ENCODE data around the gene CSNK1G2. TPM values are rescaled to one million over a fixed set of nuclear protein-coding genes. Genes with fewer than 3 reads are reported as not detected.

The CSNK1G2 gene
- total RNA-seq, result 100 to 1,000 TPM; 114 to 129 TPM

- Mint-ChIP-seq H3K36me3 (peaks cover 6% of the 10 kb centered on the region), H3K27ac (peak within 1 kb of the TSS; percentile 95), H3K4me3 (peak within 1 kb of the TSS; percentile 95), H3K27me3 (no peaks in the 10 kb centered on the region), H3K9me3 (ENCODE audit: low read depth) (no peaks in the 10 kb centered on the region), H3K4me1 (peaks cover 35% of the 10 kb centered on the region)
- ATAC-seq (peak; percentile 64), DNase-seq (peak; percentile 51)
- CTCF ChIA-PET, result interaction anchor here (1.5 kb wide), 1 partner anchor 77 kb away, joined by 7 read pairs; no protein-coding TSS in a partner anchor
Measured at GRCh38 chr19:1941146-1942077, at the start of gene CSNK1G2. TSS of gene CSNK1G2 (plus strand) at chr19:1941172. CDS start at chr19:1969773, 28,601 bp downstream.

GRCh38 chr19:1893791-1894190, 47.2 kb upstream of the CSNK1G2 start:
- Mint-ChIP-seq H3K27ac (peak overlapping the region; percentile 42), H3K9me3 (ENCODE audit: low read depth) (no peaks in the 10 kb centered on the region), H3K27me3 (no peaks in the 10 kb centered on the region), H3K4me1 (peaks cover 41% of the 10 kb centered on the region), H3K4me3 (no peak overlapping the region), H3K36me3 (no peaks in the 10 kb centered on the region)
- CTCF ChIA-PET, result interaction anchor here (1.2 to 1.6 kb wide), 2 partner anchors 29 to 56 kb away, joined by 3 to 6 read pairs; no protein-coding TSS in a partner anchor
- DNase-seq (no peak), ATAC-seq (no peak)

GRCh38 chr19:1896508-1896907, 44.5 kb upstream of the CSNK1G2 start:
- ATAC-seq (no peak), DNase-seq (no peak)
- Mint-ChIP-seq H3K4me3 (peak overlapping the region; percentile 82), H3K4me1 (peaks cover 43% of the 10 kb centered on the region), H3K27ac (peak overlapping the region; percentile 98), H3K27me3 (no peaks in the 10 kb centered on the region), H3K9me3 (ENCODE audit: low read depth) (no peaks in the 10 kb centered on the region), H3K36me3 (no peaks in the 10 kb centered on the region)
- CTCF ChIA-PET, result interaction anchor here (1.2 to 2.8 kb wide), 10 partner anchors 9 to 488 kb away, joined by 3 to 27 read pairs (median 10); partner anchors contain the start of gene ABHD17A

- Mint-ChIP-seq H3K4me1 (peaks cover 42% of the 10 kb centered on the region), H3K9me3 (ENCODE audit: low read depth) (no peaks in the 10 kb centered on the region), H3K27me3 (no peaks in the 10 kb centered on the region), H3K4me3 (no peak overlapping the region), H3K27ac (no peak overlapping the region), H3K36me3 (no peaks in the 10 kb centered on the region)
- DNase-seq, result no peak
- no peak for ATAC-seq
- CTCF ChIA-PET, result interaction anchor here (1.9 to 3.3 kb wide), 2 partner anchors 27 to 37 kb away, joined by 10 to 17 read pairs; no protein-coding TSS in a partner anchor
Measured at GRCh38 chr19:1901940-1902404, 39.0 kb upstream of the CSNK1G2 start.

- DNase-seq (no peak), ATAC-seq (no peak)
- peaks cover 34% of the 10 kb centered on the region for H3K4me1 Mint-ChIP-seq
- H3K36me3 Mint-ChIP-seq, result no peaks in the 10 kb centered on the region
- CTCF ChIA-PET, result interaction anchor here (0.7 to 3.3 kb wide), 7 partner anchors 13 to 167 kb away, joined by 3 to 17 read pairs (median 3); no protein-coding TSS in a partner anchor
- H3K27ac Mint-ChIP-seq, result peak overlapping the region; percentile 63
- H3K27me3 Mint-ChIP-seq, result no peaks in the 10 kb centered on the region
- H3K4me3 Mint-ChIP-seq, result no peak overlapping the region
- H3K9me3 Mint-ChIP-seq (ENCODE audit: low read depth), result no peaks in the 10 kb centered on the region
Measured at GRCh38 chr19:1902923-1903322, 38.0 kb upstream of the CSNK1G2 start.

DNA sequence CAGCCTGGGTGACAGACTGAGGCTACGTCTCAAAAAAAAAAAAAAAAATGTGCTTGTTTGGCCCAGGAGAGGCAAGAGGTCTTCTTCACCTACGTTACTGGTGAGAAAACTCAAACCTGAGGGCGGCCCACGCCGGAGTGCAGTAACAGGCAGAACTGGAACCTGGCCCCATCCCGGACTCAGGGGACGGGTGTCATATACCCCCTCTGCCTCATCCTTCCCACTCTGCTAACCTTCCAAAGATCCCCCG, 36.2 kb upstream of the CSNK1G2 start:
- H3K9me3 Mint-ChIP-seq (ENCODE audit: low read depth), result no peaks in the 10 kb centered on the region
- H3K27me3 Mint-ChIP-seq, result no peaks in the 10 kb centered on the region
- DNase-seq, result no peak
- H3K4me3 Mint-ChIP-seq, result peak overlapping the region; percentile 82
- no peak for ATAC-seq
- H3K4me1 Mint-ChIP-seq, result peaks cover 43% of the 10 kb centered on the region
- CTCF ChIA-PET, result interaction anchor here (1.0 to 3.3 kb wide), 2 partner anchors 24 to 41 kb away, joined by 3 to 17 read pairs; no protein-coding TSS in a partner anchor
- H3K36me3 Mint-ChIP-seq, result no peaks in the 10 kb centered on the region
- H3K27ac Mint-ChIP-seq, result peak overlapping the region; percentile 83

- DNase-seq (peak; percentile 100), ATAC-seq (peak; percentile 99)
- H3K9me3 Mint-ChIP-seq (ENCODE audit: low read depth), result no peaks in the 10 kb centered on the region
- H3K27ac Mint-ChIP-seq, result peak within 1 kb of the TSS; percentile 83
- peak within 1 kb of the TSS; percentile 82 for H3K4me3 Mint-ChIP-seq
- no peaks in the 10 kb centered on the region for H3K27me3 Mint-ChIP-seq
- H3K36me3 Mint-ChIP-seq, result peaks cover 1% of the 10 kb centered on the region
- CTCF ChIA-PET, result interaction anchor here (0.6 to 1.6 kb wide), 5 partner anchors 8 to 41 kb away, joined by 3 to 11 read pairs (median 4); no protein-coding TSS in a partner anchor
- H3K4me1 Mint-ChIP-seq, result peaks cover 48% of the 10 kb centered on the region
Measured at GRCh38 chr19:1905110-1905862, 35.7 kb upstream of the CSNK1G2 start, which contains the start of the genes ADAT3 and SCAMP4. TSS of gene ADAT3 (plus strand) at chr19:1905399. CDS start at chr19:1912048, 6,649 bp downstream. TSS of gene SCAMP4 (plus strand) at chr19:1905399. CDS start at chr19:1915020, 9,621 bp downstream.

- peaks cover 48% of the 10 kb centered on the region for H3K4me1 Mint-ChIP-seq
- no peaks in the 10 kb centered on the region for H3K9me3 Mint-ChIP-seq (ENCODE audit: low read depth)
- peaks cover 2% of the 10 kb centered on the region for H3K36me3 Mint-ChIP-seq
- peak overlapping the region; percentile 82 for H3K4me3 Mint-ChIP-seq
- ATAC-seq (no peak), DNase-seq (no peak)
- CTCF ChIA-PET, result interaction anchor here (0.6 to 1.6 kb wide), 5 partner anchors 9 to 41 kb away, joined by 3 to 11 read pairs (median 4); no protein-coding TSS in a partner anchor
- no peaks in the 10 kb centered on the region for H3K27me3 Mint-ChIP-seq
- peak overlapping the region; percentile 80 for H3K27ac Mint-ChIP-seq
Measured at GRCh38 chr19:1905863-1906375, 35.1 kb upstream of the CSNK1G2 start.

DNA sequence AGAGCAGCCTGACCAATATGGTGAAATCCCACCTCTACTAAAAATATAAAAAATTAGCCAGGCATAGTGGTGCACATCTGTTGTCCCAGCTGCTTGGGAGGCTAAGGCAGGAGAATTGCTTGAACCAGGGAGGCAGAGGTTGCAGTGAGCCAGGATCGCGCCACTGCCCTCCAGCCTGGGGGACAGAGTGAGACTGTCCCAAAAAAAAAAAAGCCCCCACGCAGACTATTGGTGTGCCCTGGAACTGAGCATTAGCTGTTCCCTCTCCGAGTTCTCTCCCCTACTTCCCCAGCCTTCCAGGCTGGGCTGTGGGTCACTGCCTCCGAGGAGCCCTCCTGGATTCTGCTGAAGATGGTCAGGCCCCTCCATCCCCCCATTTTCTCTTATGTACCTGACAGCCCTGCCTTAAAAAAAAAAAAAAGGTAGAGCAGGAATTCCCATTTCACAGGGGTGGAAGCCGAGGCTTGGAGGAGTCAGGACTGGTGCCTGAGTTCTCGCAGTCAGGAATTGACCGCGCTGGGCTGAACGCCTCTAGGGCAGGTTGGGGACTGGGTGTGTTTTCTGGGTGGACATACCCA, 33.9 kb upstream of the CSNK1G2 start:
- no peak overlapping the region for H3K27ac Mint-ChIP-seq
- peaks cover 48% of the 10 kb centered on the region for H3K4me1 Mint-ChIP-seq
- no peaks in the 10 kb centered on the region for H3K27me3 Mint-ChIP-seq
- ATAC-seq (no peak), DNase-seq (no peak)
- CTCF ChIA-PET, result interaction anchor here (0.5 to 1.6 kb wide), 2 partner anchors 10 to 265 kb away, joined by 4 to 11 read pairs; no protein-coding TSS in a partner anchor
- no peak overlapping the region for H3K4me3 Mint-ChIP-seq
- H3K9me3 Mint-ChIP-seq (ENCODE audit: low read depth), result no peaks in the 10 kb centered on the region
- peaks cover 2% of the 10 kb centered on the region for H3K36me3 Mint-ChIP-seq

DNA sequence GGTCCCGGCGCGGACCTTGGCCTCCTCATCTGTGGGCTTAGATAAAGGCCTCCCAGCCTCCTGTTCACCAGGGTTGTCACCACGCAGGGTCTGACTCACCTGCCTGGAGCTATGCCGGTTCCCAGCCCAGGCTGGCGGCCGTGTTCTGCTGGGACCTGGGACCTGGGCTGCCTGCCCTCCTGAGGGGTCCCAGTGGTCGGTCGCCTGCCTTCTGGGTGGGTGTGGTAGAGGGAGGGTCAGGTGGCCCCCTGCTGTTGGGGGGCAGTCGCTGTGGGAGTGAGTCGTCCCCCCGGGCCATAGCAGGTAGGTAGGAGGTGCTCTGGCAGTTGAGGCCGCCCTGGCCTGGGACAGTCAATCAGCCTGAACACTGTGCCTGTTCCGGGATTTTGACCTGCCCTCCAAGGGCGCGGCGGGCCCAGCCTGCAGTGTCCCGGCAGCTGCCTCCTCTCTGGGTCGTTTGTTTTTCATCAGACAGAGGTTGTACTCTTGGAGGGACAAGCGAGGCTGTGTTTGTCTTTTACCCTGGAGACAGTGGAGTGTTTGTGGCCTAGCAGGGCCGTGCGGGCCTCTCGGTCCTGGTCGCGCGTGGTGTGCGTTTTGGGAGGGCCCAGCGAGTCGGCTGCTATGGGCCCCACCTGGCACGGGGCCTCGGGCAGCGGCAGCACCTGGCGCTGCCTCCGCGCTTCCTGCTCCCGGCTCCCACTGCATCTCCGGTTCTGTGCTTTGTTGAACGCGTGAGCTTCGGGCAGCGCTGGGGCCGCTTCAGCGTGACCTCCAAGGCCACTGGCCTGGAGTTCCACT, 33.2 kb upstream of the CSNK1G2 start:
- H3K36me3 Mint-ChIP-seq, result peaks cover 2% of the 10 kb centered on the region
- ATAC-seq (no peak), DNase-seq (no peak)
- CTCF ChIA-PET, result interaction anchor here (0.5 kb wide), 1 partner anchor 266 kb away, joined by 4 read pairs; no protein-coding TSS in a partner anchor
- H3K4me3 Mint-ChIP-seq, result no peak overlapping the region
- H3K27me3 Mint-ChIP-seq, result no peaks in the 10 kb centered on the region
- H3K27ac Mint-ChIP-seq, result no peak overlapping the region
- peaks cover 48% of the 10 kb centered on the region for H3K4me1 Mint-ChIP-seq
- no peaks in the 10 kb centered on the region for H3K9me3 Mint-ChIP-seq (ENCODE audit: low read depth)

DNA sequence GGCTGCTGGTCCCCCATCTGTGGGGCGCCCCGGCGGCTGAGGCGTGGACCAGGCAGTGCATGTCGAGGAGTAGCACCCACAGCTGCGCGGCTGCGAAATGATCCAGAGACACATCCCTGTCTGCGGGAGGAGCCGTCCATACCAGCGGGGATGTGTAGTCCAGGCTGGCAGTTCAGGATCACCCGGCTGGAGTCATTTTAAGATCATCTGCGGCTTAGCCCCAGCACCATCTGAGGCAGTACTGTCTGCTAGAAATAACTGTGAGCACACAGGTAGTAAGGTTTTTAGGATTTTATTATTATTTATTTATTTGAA, 32.7 kb upstream of the CSNK1G2 start:
- no peak overlapping the region for H3K4me3 Mint-ChIP-seq
- DNase-seq, result no peak
- no peak overlapping the region for H3K27ac Mint-ChIP-seq
- no peaks in the 10 kb centered on the region for H3K27me3 Mint-ChIP-seq
- peaks cover 43% of the 10 kb centered on the region for H3K4me1 Mint-ChIP-seq
- no peak for ATAC-seq
- H3K9me3 Mint-ChIP-seq (ENCODE audit: low read depth), result no peaks in the 10 kb centered on the region
- CTCF ChIA-PET, result interaction anchor here (0.9 kb wide), 1 partner anchor 44 kb away, joined by 3 read pairs; no protein-coding TSS in a partner anchor
- H3K36me3 Mint-ChIP-seq, result peaks cover 5% of the 10 kb centered on the region

GRCh38 chr19:1909761-1910080, 31.3 kb upstream of the CSNK1G2 start:
- Mint-ChIP-seq H3K36me3 (peaks cover 5% of the 10 kb centered on the region), H3K27me3 (no peaks in the 10 kb centered on the region), H3K4me3 (no peak overlapping the region), H3K4me1 (peaks cover 31% of the 10 kb centered on the region), H3K9me3 (ENCODE audit: low read depth) (no peaks in the 10 kb centered on the region), H3K27ac (no peak overlapping the region)
- ATAC-seq, result no peak
- CTCF ChIA-PET, result interaction anchor here (1.0 kb wide), 1 partner anchor 20 kb away, joined by 3 read pairs; no protein-coding TSS in a partner anchor
- no peak for DNase-seq
